Hepatocyte (in vitro differentiated cells): Measurements from ENCODE around the gene TMEM273.

ENCODE experiments used
- EZH2 ChIP-seq: fragments of 200-600 bp; sonication (generic); IDR thresholded peaks from 2 replicates; pipeline ENCODE4 v1.6.1; 2016; ENCODE audit warnings: antibody characterized with exemption, mild to moderate bottlenecking, borderline replicate concordance
- EZH2phosphoT487 ChIP-seq: fragments of 200-600 bp; sonication (generic); IDR thresholded peaks from one replicate; pipeline ENCODE4 v1.6.1; 2018; ENCODE audit warnings: antibody characterized with exemption, mild to moderate bottlenecking, low read depth, moderate library complexity; ENCODE audit not compliant: unreplicated experiment, severe bottlenecking
- TF ChIP-seq, protein P1 (sequence below): fragments of 200-600 bp; sonication (generic); IDR thresholded peaks from 2 replicates; pipeline ENCODE4 v1.5.1; 2016; ENCODE audit warnings: antibody characterized with exemption, mild to moderate bottlenecking; ENCODE audit not compliant: poor library complexity

GRCh38 chr10:49167425-49168170 is 20.6 kb downstream of the TMEM273 start:
- TF ChIP-seq, protein P1, sequence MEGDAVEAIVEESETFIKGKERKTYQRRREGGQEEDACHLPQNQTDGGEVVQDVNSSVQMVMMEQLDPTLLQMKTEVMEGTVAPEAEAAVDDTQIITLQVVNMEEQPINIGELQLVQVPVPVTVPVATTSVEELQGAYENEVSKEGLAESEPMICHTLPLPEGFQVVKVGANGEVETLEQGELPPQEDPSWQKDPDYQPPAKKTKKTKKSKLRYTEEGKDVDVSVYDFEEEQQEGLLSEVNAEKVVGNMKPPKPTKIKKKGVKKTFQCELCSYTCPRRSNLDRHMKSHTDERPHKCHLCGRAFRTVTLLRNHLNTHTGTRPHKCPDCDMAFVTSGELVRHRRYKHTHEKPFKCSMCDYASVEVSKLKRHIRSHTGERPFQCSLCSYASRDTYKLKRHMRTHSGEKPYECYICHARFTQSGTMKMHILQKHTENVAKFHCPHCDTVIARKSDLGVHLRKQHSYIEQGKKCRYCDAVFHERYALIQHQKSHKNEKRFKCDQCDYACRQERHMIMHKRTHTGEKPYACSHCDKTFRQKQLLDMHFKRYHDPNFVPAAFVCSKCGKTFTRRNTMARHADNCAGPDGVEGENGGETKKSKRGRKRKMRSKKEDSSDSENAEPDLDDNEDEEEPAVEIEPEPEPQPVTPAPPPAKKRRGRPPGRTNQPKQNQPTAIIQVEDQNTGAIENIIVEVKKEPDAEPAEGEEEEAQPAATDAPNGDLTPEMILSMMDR: no peak
- no peak for TF ChIP-seq EZH2
- no peak for TF ChIP-seq EZH2phosphoT487
